Endometrial microvascular endothelial cells (primary cell): ENCODE data around the gene CDIP1. TPM values are rescaled to one million over a fixed set of nuclear protein-coding genes. Genes with fewer than 3 reads are reported as not detected.

ENCODE experiments used
- in situ Hi-C: cut with HindIII; loops from 2 replicates; pipeline ENCODE4 v1.10.0; 2017; ENCODE audit warnings: low sequenced_read_pairs, low pct_unique_long_range_greater_than_20kb; ENCODE audit errors: inconsistent ontology term
- total RNA-seq: library from RNA; depleted of rRNA; stranded (reverse); fragments of >200 nt; gene quantifications from one replicate; pipeline ENCODE4 v1.2.3, GENCODE V29; 2015; ENCODE audit errors: inconsistent ontology term

The CDIP1 gene
- total RNA-seq, 1 donor from 2014 or later = 14.3 TPM

- in situ Hi-C loops = no loop called here
These were observed 19.1 kb downstream of the CDIP1 start for GRCh38 chr16:4519274-4520058.

- in situ Hi-C loops = no loop called here
These were observed 20.5 kb downstream of the CDIP1 start for GRCh38 chr16:4517812-4518680.

DNA sequence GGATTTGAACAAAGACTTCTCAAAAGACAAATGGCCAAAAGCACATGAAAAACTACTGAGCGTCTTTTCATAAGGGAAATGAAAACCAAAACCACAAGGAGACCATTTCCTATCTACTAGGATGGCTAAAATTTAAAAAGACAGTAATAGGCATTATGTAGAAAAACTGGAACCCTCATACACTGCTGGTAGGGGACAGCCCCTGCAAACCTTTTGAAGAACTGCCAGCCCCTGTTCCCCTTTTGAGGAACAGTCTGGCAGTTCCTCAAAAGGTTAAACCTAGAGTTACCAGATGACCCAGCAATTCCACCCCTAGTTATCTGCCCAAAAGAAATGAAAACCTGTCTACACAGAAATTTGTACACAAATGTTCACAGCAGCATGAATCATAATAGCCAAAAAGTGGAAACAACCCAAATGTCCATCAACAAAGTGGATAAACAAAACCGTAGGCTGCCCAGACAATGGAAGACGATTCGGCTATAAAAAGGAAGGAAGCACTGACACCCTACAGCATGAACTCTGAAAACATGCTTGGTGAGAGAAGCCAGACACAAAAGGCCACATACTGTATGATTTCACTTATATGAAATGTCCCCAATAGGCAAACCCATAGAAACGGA lies 22.9 kb downstream of the CDIP1 start:
- in situ Hi-C loops = no loop called here

DNA sequence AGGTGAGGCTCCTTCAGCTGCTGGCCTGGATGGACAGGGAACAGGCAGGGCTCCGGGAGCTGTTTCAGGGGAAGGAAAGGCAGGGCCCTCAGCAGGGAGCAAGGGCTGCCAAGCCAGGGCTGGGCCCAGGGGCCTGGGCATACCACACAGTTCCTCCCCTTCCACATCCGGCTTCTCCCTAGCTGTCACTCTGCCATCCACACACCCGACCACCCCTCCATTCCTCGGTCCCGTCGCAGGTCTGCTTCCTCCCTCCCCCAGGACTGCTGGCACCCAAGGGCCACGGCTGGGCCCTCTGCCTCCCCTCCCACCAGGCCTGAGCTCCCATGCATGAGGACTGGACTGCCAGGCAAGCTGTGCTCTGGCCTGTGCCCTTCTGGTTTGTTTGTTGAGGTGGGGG lies 24.0 kb downstream of the CDIP1 start:
- in situ Hi-C loops = no loop called here

- in situ Hi-C loops = no loop called here
These were observed 24.7 kb downstream of the CDIP1 start for GRCh38 chr16:4513881-4514280.

GRCh38 chr16:4513086-4513860 lies 25.3 kb downstream of the CDIP1 start:
- in situ Hi-C loops = no loop called here

DNA sequence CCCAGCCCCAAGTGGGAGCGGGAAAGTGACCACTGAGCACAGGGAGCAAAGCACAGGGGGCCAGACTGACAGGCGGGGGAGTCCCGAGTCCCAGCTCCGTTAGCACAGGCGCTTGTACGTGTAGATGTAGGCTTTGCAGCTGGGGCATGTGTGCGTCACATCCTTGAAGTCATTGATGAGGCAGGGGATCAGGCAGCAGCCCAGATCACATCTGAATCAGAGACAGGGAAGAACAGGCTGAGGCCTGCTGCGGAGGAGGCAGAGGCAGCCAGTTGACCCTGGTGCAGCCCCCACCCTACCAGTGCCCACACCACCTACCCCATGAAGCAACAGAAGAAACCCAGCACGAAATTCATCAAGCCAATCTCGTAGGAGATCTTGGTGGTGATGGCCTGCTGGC lies 26.1 kb downstream of the CDIP1 start:
- in situ Hi-C loops = no loop called here

- in situ Hi-C loops = no loop called here
These were observed 27.0 kb downstream of the CDIP1 start for GRCh38 chr16:4511441-4512082.

DNA sequence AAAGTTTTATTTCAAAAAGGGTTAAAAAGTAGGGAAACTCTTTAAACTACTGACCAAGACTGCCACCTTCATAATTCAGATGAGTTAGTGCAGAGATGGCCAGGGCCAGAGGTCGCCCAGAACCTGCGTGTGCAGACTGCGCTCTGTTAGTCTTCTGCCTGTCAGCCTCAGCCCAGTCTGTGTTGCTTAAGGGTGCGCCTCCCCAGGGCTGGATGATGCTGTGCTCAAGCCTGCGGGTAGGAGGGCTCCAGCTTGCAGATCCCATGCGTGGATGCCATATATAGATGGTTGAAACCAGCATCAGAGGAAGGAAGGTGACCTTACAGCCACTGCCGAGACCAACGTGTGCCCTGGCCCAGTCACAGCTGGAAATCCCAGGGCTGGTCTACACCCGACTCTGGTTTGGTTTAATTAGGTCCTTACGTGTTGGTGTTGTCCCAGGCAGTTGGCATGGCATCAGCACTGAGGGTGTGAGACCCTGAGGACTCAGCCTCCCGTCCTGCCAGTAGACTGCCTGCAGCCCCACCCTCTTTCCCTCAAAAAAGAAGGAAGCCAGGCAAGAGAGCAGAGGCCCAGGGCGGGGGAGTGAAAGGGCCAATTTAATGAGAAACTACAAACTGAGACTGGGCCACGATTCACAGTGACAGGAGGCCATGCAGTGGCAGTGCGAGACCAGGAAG lies 27.7 kb downstream of the CDIP1 start:
- in situ Hi-C loops = no loop called here

DNA sequence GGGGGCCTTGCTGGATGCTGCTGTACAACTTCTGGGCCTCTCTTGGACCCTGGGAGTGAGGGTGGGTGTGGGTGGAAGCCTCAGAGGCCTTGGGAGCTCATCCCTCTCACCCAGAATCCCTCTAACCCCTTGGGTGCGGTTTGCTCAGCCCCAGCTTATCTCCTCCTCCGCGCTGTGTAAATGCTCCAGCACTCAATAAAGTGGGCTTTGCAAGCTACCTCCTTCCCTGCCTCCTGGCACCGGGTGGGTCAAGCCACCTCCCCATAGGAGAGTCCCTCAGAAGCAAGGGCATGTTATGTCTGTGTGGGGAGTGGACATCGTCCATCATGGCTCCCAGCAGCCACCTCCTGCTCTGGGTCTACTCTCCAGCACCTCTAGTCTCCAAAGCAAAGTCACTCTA lies 28.4 kb downstream of the CDIP1 start:
- in situ Hi-C loops = no loop called here

DNA sequence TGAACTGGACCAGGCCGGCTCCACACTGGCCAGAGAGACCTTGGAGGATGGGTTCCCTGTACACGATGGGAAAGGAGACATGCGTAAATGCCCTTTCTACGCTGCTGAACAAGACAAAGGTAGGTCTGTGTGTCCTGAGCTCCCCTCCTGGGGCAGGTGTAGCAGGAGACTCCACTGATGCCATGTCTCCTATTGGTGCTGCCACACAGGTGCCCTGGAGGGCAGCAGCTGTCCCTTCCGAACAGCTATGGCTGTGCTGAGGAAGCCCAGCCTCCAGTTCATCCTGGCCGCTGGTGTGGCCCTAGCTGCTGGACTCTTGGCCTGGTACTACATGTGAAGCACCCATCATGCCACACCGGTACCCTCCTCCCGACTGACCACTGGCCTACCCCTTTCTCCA lies 29.2 kb downstream of the CDIP1 start:
- in situ Hi-C loops = loop anchor here (10.0 kb wide), 1 partner anchor 55 kb away; no protein-coding TSS in a partner anchor

GRCh38 chr16:4508806-4509205 lies 29.8 kb downstream of the CDIP1 start:
- in situ Hi-C loops = loop anchor here (10.0 kb wide), 1 partner anchor 54 kb away; no protein-coding TSS in a partner anchor

GRCh38 chr16:4507588-4508345 lies 30.8 kb downstream of the CDIP1 start:
- in situ Hi-C loops = loop anchor here (10.0 kb wide), 1 partner anchor 53 kb away; no protein-coding TSS in a partner anchor

GRCh38 chr16:4506450-4506849 lies 32.1 kb downstream of the CDIP1 start:
- in situ Hi-C loops = loop anchor here (10.0 kb wide), 1 partner anchor 52 kb away; no protein-coding TSS in a partner anchor

DNA sequence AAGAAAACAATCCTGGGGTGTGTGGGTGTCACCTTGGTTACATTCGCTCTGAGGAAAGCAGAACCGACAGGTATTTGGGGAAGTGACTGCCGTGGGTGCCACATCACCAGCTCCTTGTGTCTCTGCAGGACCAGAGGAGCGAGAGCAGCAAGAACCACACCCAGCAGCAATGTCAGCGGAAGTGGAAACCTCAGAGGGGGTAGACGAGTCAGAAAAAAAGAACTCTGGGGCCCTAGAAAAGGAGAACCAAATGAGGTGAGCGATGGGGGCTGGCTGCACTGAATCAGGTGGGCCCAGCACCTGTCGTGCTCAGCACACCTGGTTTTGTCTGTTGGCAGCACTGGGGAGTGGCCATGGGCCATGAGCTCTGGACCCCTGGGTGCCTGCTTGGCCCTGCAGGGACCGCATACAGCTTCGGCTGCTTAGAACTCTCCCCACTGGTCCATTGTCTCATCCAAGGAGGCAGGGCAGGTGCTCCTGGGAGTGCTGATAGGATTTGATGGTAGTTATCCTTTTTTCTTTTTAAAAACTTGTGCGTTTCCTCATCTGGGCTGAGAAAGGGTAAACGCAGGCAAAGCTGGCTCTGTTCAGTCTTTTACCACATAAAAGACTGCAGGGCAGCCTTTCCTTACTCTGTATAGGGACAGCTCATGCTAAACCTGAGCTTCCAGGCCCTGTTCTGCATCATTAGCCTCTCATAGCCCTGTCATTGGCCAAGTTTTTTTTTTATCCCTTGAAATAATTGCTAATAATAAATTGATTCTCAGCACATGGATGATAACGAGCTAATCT lies 33.0 kb downstream of the CDIP1 start:
- in situ Hi-C loops = loop anchor here (10.0 kb wide), 1 partner anchor 51 kb away; no protein-coding TSS in a partner anchor

DNA sequence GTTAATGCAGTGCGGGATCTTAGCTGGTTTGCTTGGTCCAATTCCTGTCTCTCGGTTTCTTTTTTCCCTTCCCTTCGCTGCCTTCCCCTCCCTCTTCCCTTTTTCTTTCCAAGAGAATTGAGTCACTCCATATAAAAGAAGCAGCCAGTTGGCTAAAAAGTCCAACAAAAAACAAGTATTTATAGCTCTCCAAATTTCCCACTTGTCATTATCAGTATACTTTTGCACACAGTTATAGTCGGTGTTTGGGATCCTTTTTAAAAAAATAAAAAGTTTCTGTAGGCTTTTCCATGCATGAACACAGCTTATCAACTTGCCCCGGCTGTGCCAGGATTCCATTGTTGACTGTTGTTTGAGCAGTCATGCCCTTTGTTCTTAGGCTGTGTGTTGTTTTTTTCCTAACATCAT lies 37.5 kb downstream of the CDIP1 start:
- in situ Hi-C loops = loop anchor here (10.0 kb wide), 1 partner anchor 46 kb away; no protein-coding TSS in a partner anchor
